ENCODE data around the gene ERO1B. TPM values are rescaled to one million over a fixed set of nuclear protein-coding genes. Genes with fewer than 3 reads are reported as not detected.
"Not testable (repeated sequence)": the region's sequence is repeated elsewhere in the genome, so short reads cannot be mapped to it uniquely, and the experiment has no call there.

ERO1B gene, protein sequence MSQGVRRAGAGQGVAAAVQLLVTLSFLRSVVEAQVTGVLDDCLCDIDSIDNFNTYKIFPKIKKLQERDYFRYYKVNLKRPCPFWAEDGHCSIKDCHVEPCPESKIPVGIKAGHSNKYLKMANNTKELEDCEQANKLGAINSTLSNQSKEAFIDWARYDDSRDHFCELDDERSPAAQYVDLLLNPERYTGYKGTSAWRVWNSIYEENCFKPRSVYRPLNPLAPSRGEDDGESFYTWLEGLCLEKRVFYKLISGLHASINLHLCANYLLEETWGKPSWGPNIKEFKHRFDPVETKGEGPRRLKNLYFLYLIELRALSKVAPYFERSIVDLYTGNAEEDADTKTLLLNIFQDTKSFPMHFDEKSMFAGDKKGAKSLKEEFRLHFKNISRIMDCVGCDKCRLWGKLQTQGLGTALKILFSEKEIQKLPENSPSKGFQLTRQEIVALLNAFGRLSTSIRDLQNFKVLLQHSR
- 10 to 100 TPM in 1 of 4 donors, 1 to 10 TPM in 3; 4.6 to 15.7 (median 8.5) TPM for total RNA-seq

DNA sequence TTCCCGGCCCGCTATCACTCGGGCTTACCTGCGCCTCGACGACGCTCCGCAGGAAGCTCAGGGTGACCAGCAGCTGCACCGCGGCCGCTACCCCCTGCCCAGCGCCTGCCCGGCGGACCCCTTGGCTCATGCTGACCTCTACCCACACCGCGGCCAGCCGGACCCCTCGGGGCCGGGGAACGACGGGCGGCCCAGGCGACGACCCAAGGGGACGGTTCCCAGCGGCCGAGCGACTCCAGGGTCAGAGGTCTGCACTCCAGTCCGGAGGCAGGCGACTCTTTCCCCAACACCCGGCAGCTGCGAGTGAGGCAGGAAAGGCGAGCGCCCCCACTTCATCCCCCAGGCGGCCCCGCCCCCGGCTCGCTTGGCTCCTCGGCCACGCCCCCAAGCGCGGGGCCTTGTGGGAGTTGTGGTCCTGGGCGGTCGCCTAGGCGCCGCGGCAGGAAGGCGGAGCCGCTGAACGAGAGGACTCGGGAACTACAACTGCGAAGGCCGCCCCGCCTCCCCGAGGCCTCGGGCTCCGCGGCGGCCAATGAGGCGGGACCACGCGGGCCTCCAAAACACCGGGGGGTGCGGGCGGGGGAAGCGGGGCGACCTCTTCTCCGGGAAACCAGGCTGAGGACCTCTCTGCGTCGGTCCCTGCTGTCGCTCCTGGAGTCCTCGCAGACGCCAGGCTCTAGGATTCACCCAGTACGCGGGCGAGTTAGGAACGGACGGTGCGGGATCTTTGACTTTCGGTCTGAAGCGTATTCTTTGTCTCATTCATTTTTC is at the start of gene ERO1B:
Gene ERO1B, minus strand, starts transcription at position 305 of the 771 bp plus-strand sequence. Its CDS starts 175 bp downstream, at position 130.
- Histone ChIP-seq H3K27ac (peak within 1 kb of the TSS; percentile 86 to 96 (median 89)), H3K4me3 (peak within 1 kb of the TSS; percentile 70 to 98 (median 94)), H3K9me3 (no peaks in the 10 kb centered on the region), H3K27me3 (no peaks in the 10 kb centered on the region), H3K4me1 (peaks cover 4 to 16% (median 9%) of the 10 kb centered on the region in 4 donors), H3K36me3 (no peaks in the 10 kb centered on the region)
- intact Hi-C loops (cut with DNase I; ENCODE audit: low total_unique reads) (no loop called here), in situ Hi-C loops (cut with MboI; ENCODE audit: low pct_ligation_motif_present in 1 of 4, low pct_unique_long_range_greater_than_20kb in 1 of 4, low sequenced_read_pairs in 3 of 4) (no loop called here)
- 0 to 16% methylated on average over 5 to 50 of the region's 81 CpGs for WGBS, 2 donors (ENCODE audit: low coverage in 1 of 2)
- TF ChIP-seq POLR2AphosphoS5 (IDR thresholded peaks at IDR 0.05) (peak; percentile 91 to 94 (median 93)), EP300 (IDR thresholded peaks at IDR 0.05; ENCODE audit: low read depth) (no peak), POLR2A (IDR thresholded peaks at IDR 0.05) (peak; percentile 88)
- TF ChIP-seq, protein P1, sequence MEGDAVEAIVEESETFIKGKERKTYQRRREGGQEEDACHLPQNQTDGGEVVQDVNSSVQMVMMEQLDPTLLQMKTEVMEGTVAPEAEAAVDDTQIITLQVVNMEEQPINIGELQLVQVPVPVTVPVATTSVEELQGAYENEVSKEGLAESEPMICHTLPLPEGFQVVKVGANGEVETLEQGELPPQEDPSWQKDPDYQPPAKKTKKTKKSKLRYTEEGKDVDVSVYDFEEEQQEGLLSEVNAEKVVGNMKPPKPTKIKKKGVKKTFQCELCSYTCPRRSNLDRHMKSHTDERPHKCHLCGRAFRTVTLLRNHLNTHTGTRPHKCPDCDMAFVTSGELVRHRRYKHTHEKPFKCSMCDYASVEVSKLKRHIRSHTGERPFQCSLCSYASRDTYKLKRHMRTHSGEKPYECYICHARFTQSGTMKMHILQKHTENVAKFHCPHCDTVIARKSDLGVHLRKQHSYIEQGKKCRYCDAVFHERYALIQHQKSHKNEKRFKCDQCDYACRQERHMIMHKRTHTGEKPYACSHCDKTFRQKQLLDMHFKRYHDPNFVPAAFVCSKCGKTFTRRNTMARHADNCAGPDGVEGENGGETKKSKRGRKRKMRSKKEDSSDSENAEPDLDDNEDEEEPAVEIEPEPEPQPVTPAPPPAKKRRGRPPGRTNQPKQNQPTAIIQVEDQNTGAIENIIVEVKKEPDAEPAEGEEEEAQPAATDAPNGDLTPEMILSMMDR (IDR thresholded peaks at IDR 0.05), result no peak
- DNase-seq, result peak; percentile 97

DNA sequence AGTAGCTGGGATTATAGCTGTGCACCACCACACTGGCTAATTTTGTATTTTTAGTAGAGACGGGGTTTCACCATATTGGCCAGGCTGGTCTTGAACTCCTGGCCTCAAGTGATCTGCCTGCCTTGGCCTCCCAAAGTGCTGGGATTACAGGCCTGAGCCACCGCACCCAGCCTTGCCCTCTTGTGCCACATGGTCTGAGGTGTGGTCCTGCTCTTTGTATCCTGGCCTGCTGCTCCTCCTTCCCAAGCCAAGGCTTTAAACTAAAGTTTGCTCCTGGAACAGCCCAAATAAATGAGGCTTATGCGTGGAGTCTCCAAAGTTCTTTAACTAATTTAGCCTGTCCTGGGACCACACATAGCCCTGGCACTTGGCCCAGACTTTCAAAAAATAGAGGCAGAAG is 49.7 kb upstream of the ERO1B start:
- WGBS, 2 donors (ENCODE audit: low coverage in 1 of 2), result 75% methylated on average over 3 of the region's 3 CpGs; no CpG with 5 or more reads in 1 of the 2 donors
- H3K36me3 ChIP-seq; in situ Hi-C loops (cut with MboI; ENCODE audit: low pct_ligation_motif_present in 1 of 4, low pct_unique_long_range_greater_than_20kb in 1 of 4, low sequenced_read_pairs in 3 of 4); H3K27me3 ChIP-seq; H3K4me1 ChIP-seq; H3K27ac ChIP-seq; H3K9me3 ChIP-seq; DNase-seq; intact Hi-C loops (cut with DNase I; ENCODE audit: low total_unique reads); H3K4me3 ChIP-seq: not testable (repeated sequence)

DNA sequence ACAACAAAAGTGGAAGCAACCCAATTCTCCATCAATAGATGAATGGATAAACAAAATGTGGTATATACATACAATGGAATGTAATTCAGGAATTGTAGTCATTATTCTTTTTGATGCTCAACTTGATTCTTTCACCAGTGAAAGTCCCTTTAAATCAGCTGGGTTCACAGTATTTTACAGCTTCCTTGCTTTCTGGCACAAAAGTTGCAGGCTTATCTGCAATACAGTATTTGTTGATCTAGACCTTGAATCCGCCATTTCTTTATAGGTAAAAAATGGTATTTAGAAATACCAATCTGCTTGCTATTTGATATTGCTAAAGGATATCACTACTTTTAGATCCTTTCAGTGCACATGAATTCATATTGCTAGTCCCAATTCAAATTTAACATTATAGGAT is 44.7 kb upstream of the ERO1B start:
- Histone ChIP-seq H3K4me1 (peaks cover 0 to 2% (median 0%) of the 10 kb centered on the region in 4 donors), H3K36me3 (no peaks in the 10 kb centered on the region), H3K27ac (no peak overlapping the region), H3K9me3 (peaks cover 14 to 21% of the 10 kb centered on the region in 2 donors), H3K27me3 (no peaks in the 10 kb centered on the region), H3K4me3 (no peak overlapping the region)
- intact Hi-C loops (cut with DNase I; ENCODE audit: low total_unique reads), result no loop called here
- no peak for DNase-seq
- in situ Hi-C loops (cut with MboI; ENCODE audit: low pct_ligation_motif_present in 1 of 4, low pct_unique_long_range_greater_than_20kb in 1 of 4, low sequenced_read_pairs in 3 of 4), result no loop called here
- TF ChIP-seq POLR2A (IDR thresholded peaks at IDR 0.05) (no peak), EP300 (IDR thresholded peaks at IDR 0.05; ENCODE audit: low read depth) (no peak), POLR2AphosphoS5 (IDR thresholded peaks at IDR 0.05) (no peak)
- TF ChIP-seq, protein P1 (IDR thresholded peaks at IDR 0.05), result no peak
- WGBS, 2 donors (ENCODE audit: low coverage in 1 of 2), result 0% methylated on average over 1 of the region's 1 CpG

DNA sequence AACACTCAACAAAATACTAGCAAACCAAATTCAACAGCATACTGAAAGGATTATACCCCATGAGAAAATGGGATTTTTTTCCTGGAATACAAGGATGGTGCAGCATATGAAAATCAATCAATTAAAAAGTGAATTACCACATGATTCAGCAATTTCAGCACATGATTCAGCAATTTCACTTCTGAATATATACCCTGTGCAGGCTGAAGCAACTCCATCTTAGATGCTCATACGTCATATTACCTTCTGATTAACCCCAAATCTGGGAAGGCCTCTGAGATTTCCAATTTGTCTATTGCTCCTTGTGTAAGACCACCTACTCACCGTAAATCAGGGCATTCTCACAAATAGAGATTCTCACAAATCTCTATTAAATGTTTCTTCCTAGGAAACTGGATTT is 43.8 kb upstream of the ERO1B start:
- no peaks in the 10 kb centered on the region for H3K27me3 ChIP-seq
- H3K4me1 ChIP-seq, result peaks cover 0 to 10% (median 0%) of the 10 kb centered on the region in 4 donors
- 85 to 93% methylated on average over 2 of the region's 2 CpGs for WGBS, 2 donors (ENCODE audit: low coverage in 1 of 2)
- H3K27ac ChIP-seq, result no peak overlapping the region
- H3K9me3 ChIP-seq, result peaks cover 14 to 21% of the 10 kb centered on the region in 2 donors
- no peaks in the 10 kb centered on the region for H3K36me3 ChIP-seq
- no peak overlapping the region for H3K4me3 ChIP-seq
- intact Hi-C loops (cut with DNase I; ENCODE audit: low total_unique reads) (no loop called here), in situ Hi-C loops (cut with MboI; ENCODE audit: low pct_ligation_motif_present in 1 of 4, low pct_unique_long_range_greater_than_20kb in 1 of 4, low sequenced_read_pairs in 3 of 4) (no loop called here)
- TF ChIP-seq POLR2A (IDR thresholded peaks at IDR 0.05) (no peak), EP300 (IDR thresholded peaks at IDR 0.05; ENCODE audit: low read depth) (no peak), POLR2AphosphoS5 (IDR thresholded peaks at IDR 0.05) (no peak)
- no peak for DNase-seq
